Activated T-helper 2 cell treated with anti-CD3 and anti-CD28 coated beads, Interferon-gamma antibody, Interleukin-2, Interleukin-4, amounts not matched to agents 10 μg/mL and 5 μg/mL and 100 μg/mL, durations not matched to agents 14 hours and 24 hours and 36 hours (primary cell): ENCODE data around the gene EFCC1. TPM values are rescaled to one million over a fixed set of nuclear protein-coding genes. Genes with fewer than 3 reads are reported as not detected.

Experiments used
- DNase-seq: peaks from one replicate; pipeline ENCODE4 v3.0.0; 2021; ENCODE audit warnings: low spot score
- H3K27ac Mint-ChIP-seq: one replicate; pipeline ENCODE4 v1.8.0; 2021; ENCODE audit warnings: mixed read lengths
- H3K27me3 Mint-ChIP-seq: one replicate; pipeline ENCODE4 v1.8.0; 2021; ENCODE audit warnings: low read depth, mixed read lengths
- H3K36me3 Mint-ChIP-seq: one replicate; pipeline ENCODE4 v1.8.0; 2021; ENCODE audit warnings: low read depth, mixed read lengths
- H3K4me1 Mint-ChIP-seq: one replicate; pipeline ENCODE4 v1.8.0; 2021; ENCODE audit warnings: low read depth, mixed read lengths
- H3K4me3 Mint-ChIP-seq: one replicate; pipeline ENCODE4 v1.8.0; 2021; ENCODE audit warnings: low read depth, mild to moderate bottlenecking, moderate library complexity, mixed read lengths
- H3K9me3 Mint-ChIP-seq: one replicate; pipeline ENCODE4 v1.8.0; 2021; ENCODE audit warnings: mixed read lengths
- intact Hi-C: fragments of 100-400 bp; cut with micrococcal nuclease; formaldehyde crosslinking; loops from one replicate; pipeline ENCODE4 v1.15.1; 2023
- total RNA-seq: library from RNA; stranded (reverse); gene quantifications from 2 replicates; pipeline ENCODE4 v1.2.3, GENCODE V29; 2022

EFCC1 gene
- total RNA-seq, 1 donor from 2014 or later = 0.32 TPM

GRCh38 chr3:128998561-128998960 is 2.5 kb upstream of the EFCC1 start:
- H3K27ac Mint-ChIP-seq = no peak overlapping the region
- peaks cover 29% of the 10 kb centered on the region for H3K4me1 Mint-ChIP-seq
- no peak for DNase-seq
- peaks cover 43% of the 10 kb centered on the region for H3K27me3 Mint-ChIP-seq
- H3K36me3 Mint-ChIP-seq = no peaks in the 10 kb centered on the region
- intact Hi-C loops = loop anchor here (10.0 kb wide), 1 partner anchor 514 kb away; no protein-coding TSS in a partner anchor
- no peak overlapping the region for H3K4me3 Mint-ChIP-seq
- no peaks in the 10 kb centered on the region for H3K9me3 Mint-ChIP-seq

DNA sequence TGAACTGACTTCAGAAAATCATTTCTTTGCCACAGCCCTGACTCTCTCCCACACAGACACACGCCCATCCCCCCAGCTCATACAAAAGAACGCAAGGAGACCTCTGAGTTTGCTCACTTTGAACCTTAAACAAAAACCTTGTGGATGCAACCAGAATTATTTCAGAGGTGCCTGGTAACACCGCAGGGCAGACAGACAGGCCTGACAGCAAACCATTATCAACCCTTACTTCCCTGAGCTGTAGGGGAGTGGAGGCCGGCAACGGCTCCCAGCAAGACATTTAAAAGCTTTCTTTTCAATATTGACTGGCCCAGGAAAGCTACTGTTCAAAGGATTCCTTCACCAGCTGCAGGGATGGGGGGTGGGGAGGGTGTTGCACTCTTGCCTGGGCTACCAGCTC is 2.0 kb upstream of the EFCC1 start:
- Mint-ChIP-seq H3K9me3 (no peaks in the 10 kb centered on the region), H3K27ac (no peak overlapping the region), H3K4me1 (peaks cover 27% of the 10 kb centered on the region), H3K4me3 (no peak overlapping the region), H3K36me3 (no peaks in the 10 kb centered on the region), H3K27me3 (peaks cover 45% of the 10 kb centered on the region)
- DNase-seq = no peak
- intact Hi-C loops = loop anchor here (10.0 kb wide), 1 partner anchor 514 kb away; no protein-coding TSS in a partner anchor

GRCh38 chr3:129000742-129001100 is 383 bp upstream of the EFCC1 start:
- Mint-ChIP-seq H3K4me3 (no peak overlapping the region), H3K27ac (no peak overlapping the region), H3K9me3 (no peaks in the 10 kb centered on the region), H3K36me3 (no peaks in the 10 kb centered on the region), H3K27me3 (peaks cover 54% of the 10 kb centered on the region), H3K4me1 (peaks cover 22% of the 10 kb centered on the region)
- no peak for DNase-seq
- intact Hi-C loops = no loop called here

GRCh38 chr3:129001806-129002572 is 885 bp downstream of the EFCC1 start:
- H3K4me3 Mint-ChIP-seq = peak overlapping the region; percentile 49
- H3K4me1 Mint-ChIP-seq = peaks cover 25% of the 10 kb centered on the region
- H3K27ac Mint-ChIP-seq = no peak overlapping the region
- no peaks in the 10 kb centered on the region for H3K36me3 Mint-ChIP-seq
- no peaks in the 10 kb centered on the region for H3K9me3 Mint-ChIP-seq
- H3K27me3 Mint-ChIP-seq = peaks cover 59% of the 10 kb centered on the region
- intact Hi-C loops = no loop called here
- DNase-seq = peak; percentile 40

DNA sequence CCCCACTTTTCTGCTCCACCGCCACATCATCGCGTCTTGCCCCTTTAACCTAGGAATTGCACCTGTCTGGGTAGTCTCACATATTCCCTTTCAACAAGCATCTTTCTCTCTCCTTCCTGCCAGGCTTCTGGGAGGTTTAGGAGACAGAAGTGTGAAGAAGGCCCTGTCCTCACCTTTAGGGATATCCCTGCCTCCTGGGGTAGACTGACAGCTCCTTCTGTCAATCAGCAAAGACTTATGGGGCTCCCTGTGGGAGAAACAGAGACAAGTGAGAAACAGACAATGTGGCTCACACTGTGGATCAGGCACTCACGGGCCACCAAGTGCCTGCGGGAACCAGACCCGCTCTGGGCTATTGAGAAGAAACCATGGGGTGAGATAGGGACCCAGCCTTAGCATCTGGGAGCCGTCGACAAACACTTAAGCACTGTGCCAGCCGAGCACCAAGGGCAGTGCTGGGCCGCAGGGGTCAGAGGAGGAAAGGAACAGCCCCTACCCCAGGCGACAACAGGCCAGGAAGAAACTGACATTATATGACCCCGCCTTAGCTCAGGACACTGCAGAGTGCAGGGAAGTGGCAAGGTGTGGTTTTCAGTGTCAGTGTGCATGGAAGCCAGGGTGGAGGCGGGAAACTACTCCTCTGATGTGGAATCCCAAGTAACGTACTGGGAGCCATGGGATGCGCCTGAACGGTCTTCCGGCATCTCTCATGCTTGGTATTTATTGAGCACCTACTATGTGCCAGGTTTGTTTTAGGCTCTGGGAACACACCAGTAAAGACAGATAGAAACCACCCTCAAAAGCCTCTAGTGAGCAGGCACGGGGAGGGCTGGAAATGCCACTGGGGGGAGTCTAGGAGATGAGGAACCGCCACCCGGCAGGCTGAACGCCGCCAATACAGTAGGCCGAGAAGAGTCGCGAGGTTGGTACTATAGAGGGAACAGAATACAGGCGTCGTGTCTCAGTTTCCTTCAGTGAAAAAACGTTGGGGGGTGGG is 1.8 kb downstream of the EFCC1 start:
- Mint-ChIP-seq H3K4me1 (peaks cover 27% of the 10 kb centered on the region), H3K27me3 (peaks cover 59% of the 10 kb centered on the region), H3K9me3 (no peaks in the 10 kb centered on the region), H3K36me3 (no peaks in the 10 kb centered on the region), H3K4me3 (peak overlapping the region; percentile 49), H3K27ac (no peak overlapping the region)
- no peak for DNase-seq
- intact Hi-C loops = no loop called here

DNA sequence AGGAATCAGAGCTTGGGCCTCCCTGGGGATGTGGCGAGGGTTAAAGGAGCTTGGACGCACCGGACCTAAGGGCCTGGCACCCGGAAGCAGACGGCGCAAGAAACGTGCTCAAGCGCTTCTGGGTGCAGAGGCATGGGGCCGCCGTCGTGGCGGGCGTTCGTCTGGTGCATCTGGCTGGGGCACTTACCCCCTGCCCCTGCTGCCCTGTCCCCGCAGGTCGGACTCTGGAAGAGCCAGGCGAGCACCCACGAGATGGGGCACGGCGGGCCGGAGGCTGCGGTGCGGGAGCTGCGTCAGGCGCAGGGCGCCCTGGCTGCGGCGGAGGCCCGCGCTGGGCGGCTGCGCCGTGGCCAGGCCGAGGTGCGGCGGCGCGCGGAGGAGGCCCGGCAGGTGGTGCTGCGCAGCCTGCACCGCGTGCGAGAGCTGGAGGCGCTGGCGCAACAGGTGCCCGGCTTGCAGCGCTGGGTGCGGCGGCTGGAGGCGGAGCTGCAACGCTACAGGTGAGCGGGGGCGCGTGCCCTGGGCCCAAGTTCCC is 2.5 kb downstream of the EFCC1 start:
- peaks cover 57% of the 10 kb centered on the region for H3K27me3 Mint-ChIP-seq
- H3K36me3 Mint-ChIP-seq = no peaks in the 10 kb centered on the region
- peaks cover 27% of the 10 kb centered on the region for H3K4me1 Mint-ChIP-seq
- H3K9me3 Mint-ChIP-seq = no peaks in the 10 kb centered on the region
- H3K4me3 Mint-ChIP-seq = no peak overlapping the region
- intact Hi-C loops = no loop called here
- H3K27ac Mint-ChIP-seq = no peak overlapping the region
- no peak for DNase-seq

GRCh38 chr3:129004639-129005295 is 3.7 kb downstream of the EFCC1 start:
- no peaks in the 10 kb centered on the region for H3K9me3 Mint-ChIP-seq
- no peak overlapping the region for H3K4me3 Mint-ChIP-seq
- H3K4me1 Mint-ChIP-seq = peaks cover 27% of the 10 kb centered on the region
- intact Hi-C loops = no loop called here
- no peaks in the 10 kb centered on the region for H3K36me3 Mint-ChIP-seq
- no peak overlapping the region for H3K27ac Mint-ChIP-seq
- no peak for DNase-seq
- peaks cover 48% of the 10 kb centered on the region for H3K27me3 Mint-ChIP-seq

- peaks cover 39% of the 10 kb centered on the region for H3K27me3 Mint-ChIP-seq
These were observed 4.6 kb downstream of the EFCC1 start for GRCh38 chr3:129005526-129006303.

GRCh38 chr3:129006864-129007263 is 5.8 kb downstream of the EFCC1 start:
- no peak overlapping the region for H3K27ac Mint-ChIP-seq
- intact Hi-C loops = no loop called here
- no peak overlapping the region for H3K4me3 Mint-ChIP-seq
- peaks cover 37% of the 10 kb centered on the region for H3K27me3 Mint-ChIP-seq
- no peaks in the 10 kb centered on the region for H3K36me3 Mint-ChIP-seq
- DNase-seq = no peak
- H3K4me1 Mint-ChIP-seq = peaks cover 27% of the 10 kb centered on the region
- no peaks in the 10 kb centered on the region for H3K9me3 Mint-ChIP-seq

More at GRCh38 chr3:129005526-129006303, 4.6 kb downstream of the EFCC1 start:
- Mint-ChIP-seq H3K9me3 (no peaks in the 10 kb centered on the region), H3K27ac (no peak overlapping the region), H3K36me3 (no peaks in the 10 kb centered on the region), H3K4me1 (peaks cover 27% of the 10 kb centered on the region), H3K4me3 (no peak overlapping the region)
- no peak for DNase-seq
- intact Hi-C loops = no loop called here

DNA sequence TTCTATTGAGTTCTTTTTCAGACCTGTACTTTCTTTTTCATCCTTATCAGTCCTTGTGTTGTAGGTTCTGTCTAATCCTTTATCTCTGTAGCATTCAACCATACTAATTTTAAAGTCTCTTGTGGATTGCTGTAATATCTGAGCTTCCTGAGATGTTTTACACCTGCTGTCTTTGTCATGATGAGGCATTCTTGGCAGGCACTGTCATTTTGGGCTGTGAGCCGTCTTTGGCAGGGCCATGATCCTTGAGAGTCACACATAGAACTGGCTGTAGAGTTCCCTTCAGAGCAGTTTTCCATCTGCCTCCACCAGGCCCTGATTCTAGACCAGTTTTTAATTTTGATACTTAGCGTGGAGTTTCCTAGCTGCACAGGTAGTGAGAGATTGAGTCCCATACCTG is 6.7 kb downstream of the EFCC1 start:
- H3K36me3 Mint-ChIP-seq = no peaks in the 10 kb centered on the region
- H3K27ac Mint-ChIP-seq = no peak overlapping the region
- intact Hi-C loops = no loop called here
- H3K27me3 Mint-ChIP-seq = peaks cover 29% of the 10 kb centered on the region
- no peak overlapping the region for H3K4me3 Mint-ChIP-seq
- DNase-seq = no peak
- H3K9me3 Mint-ChIP-seq = no peaks in the 10 kb centered on the region
- H3K4me1 Mint-ChIP-seq = peaks cover 21% of the 10 kb centered on the region

- no peaks in the 10 kb centered on the region for H3K9me3 Mint-ChIP-seq
- H3K4me3 Mint-ChIP-seq = no peak overlapping the region
- intact Hi-C loops = no loop called here
- peaks cover 15% of the 10 kb centered on the region for H3K4me1 Mint-ChIP-seq
- peaks cover 19% of the 10 kb centered on the region for H3K27me3 Mint-ChIP-seq
- H3K36me3 Mint-ChIP-seq = no peaks in the 10 kb centered on the region
- no peak overlapping the region for H3K27ac Mint-ChIP-seq
- DNase-seq = no peak
These were observed 8.2 kb downstream of the EFCC1 start for GRCh38 chr3:129009266-129009665.
